K562 (cell line): ENCODE measurements around the gene SHISA6. TPM values are rescaled to one million over a fixed set of nuclear protein-coding genes. Genes with fewer than 3 reads are reported as not detected.

Source experiments
- ATAC-seq: fragments of 200-7000 bp; cut with Tn5 transposase; 3 replicates; pipeline ENCODE4 v1.9.1; 2020; ENCODE audit warnings: moderate library complexity
- BruUV-seq: library from RNA; stranded (reverse); fragments of 400-500 nt; replicated peaks from 2 replicates; lab custom pipeline; 2021; lab: Mats Ljungman, UMichigan
- CTCF ChIA-PET: fragments of 300-600 bp; formaldehyde crosslinking; extraction: SDS; loops from one replicate; lab custom pipeline; 2021; ENCODE audit warnings: low intra/inter-chr PET ratio; lab: Yijun Ruan, JAX
- POLR2A ChIA-PET: fragments of 300-600, 350-650 bp; sonication (Branson Sonifier 250); formaldehyde crosslinking; extraction: SDS; loops from one replicate; lab custom pipeline; 2021; ENCODE audit warnings: antibody characterized with exemption, inconsistent platforms; lab: Yijun Ruan, JAX
- DNase-seq, 4 experiments: peaks; one replicate each; pipeline versions ENCODE4 v3.0.0 to v3.0.0-alpha.2; 2011 to 2018; ENCODE audit warnings: low spot score in 3 of 4, mixed read lengths in 3 of 4; ENCODE audit errors: extremely low read depth in 1 of 4
- FAIRE-seq: peaks from 2 replicates; lab custom pipeline; 2011; peaks lifted over from hg19 to GRCh38; lab: Jason Lieb, UNC
- H2AFZ ChIP-seq: 2 replicates; pipeline ENCODE4 v1.6.0; 2011; ENCODE audit warnings: low read depth, low read length, control low read depth, inconsistent platforms
- H3K27ac ChIP-seq: fragments of 200-600 bp; 3 replicates; pipeline ENCODE4 v1.8.0; 2011; ENCODE audit warnings: low read depth, mild to moderate bottlenecking, control low read depth, inconsistent platforms, low read length, moderate library complexity, mixed read lengths; ENCODE audit errors: extremely low read depth
- H3K27me3 ChIP-seq, 2 experiments: fragments of 300-600 bp in 1 of 2; 2 replicates in 1 of 2; 3 replicates in 1 of 2; pipeline versions ENCODE4 v1.6.0 to v1.8.0; 2011; ENCODE audit warnings: inconsistent platforms in 2 of 2, low read length in 2 of 2, mild to moderate bottlenecking in 1 of 2, mixed read lengths in 1 of 2, moderate library complexity in 1 of 2; ENCODE audit not compliant: control insufficient read depth in 2 of 2, insufficient read depth in 2 of 2
- H3K36me3 ChIP-seq: fragments of 300-600 bp; 3 replicates; pipeline ENCODE4 v1.8.0; 2011; ENCODE audit warnings: mild to moderate bottlenecking, low read length, inconsistent platforms; ENCODE audit not compliant: control insufficient read depth, insufficient read depth
- H3K4me1 ChIP-seq, 2 experiments: fragments of 200-600 bp in 1 of 2; replicated peaks in 1 of 2; 2 replicates in 1 of 2; 3 replicates in 1 of 2; pipeline versions ENCODE4 v1.5.1 to v1.8.0; 2011; ENCODE audit warnings: inconsistent platforms in 2 of 2, low read length in 2 of 2, mild to moderate bottlenecking in 1 of 2, mixed read lengths in 1 of 2, moderate library complexity in 1 of 2; ENCODE audit not compliant: control insufficient read depth in 2 of 2, insufficient read depth in 2 of 2
- H3K4me2 ChIP-seq: 2 replicates; pipeline ENCODE4 v1.6.1; 2011; ENCODE audit warnings: low read length, control low read depth, inconsistent platforms, mixed read lengths; ENCODE audit not compliant: insufficient read depth
- H3K4me3 ChIP-seq: fragments of 200-600 bp; sonication (generic), shearing (Covaris generic); 2 replicates; pipeline ENCODE4 v1.5.1; 2016; ENCODE audit warnings: control low read depth, inconsistent platforms
- H3K79me2 ChIP-seq: fragments of 200-600 bp; 3 replicates; pipeline ENCODE4 v1.8.0; 2011; ENCODE audit warnings: low read length, inconsistent platforms; ENCODE audit not compliant: control insufficient read depth, insufficient read depth
- H3K9ac ChIP-seq, 2 experiments: 2 replicates each; pipeline versions ENCODE4 v1.6.0 to v1.6.1; 2011; ENCODE audit warnings: low read depth in 2 of 2, low read length in 2 of 2, control low read depth in 1 of 2, inconsistent platforms in 1 of 2, mild to moderate bottlenecking in 1 of 2, mixed read lengths in 1 of 2; ENCODE audit not compliant: insufficient read depth in 1 of 2
- H3K9me1 ChIP-seq: one replicate; pipeline ENCODE4 v1.6.0; 2011; ENCODE audit warnings: inconsistent platforms, mild to moderate bottlenecking, low read length, moderate library complexity; ENCODE audit not compliant: control insufficient read depth, insufficient read depth
- H3K9me3 ChIP-seq: replicated peaks from 2 replicates; pipeline ENCODE4 v1.5.1; 2011; ENCODE audit warnings: low read depth, low read length, inconsistent platforms; ENCODE audit not compliant: control insufficient read depth, insufficient read depth
- H4K20me1 ChIP-seq: replicated peaks from 2 replicates; pipeline ENCODE4 v1.6.1; 2011; ENCODE audit warnings: low read length, inconsistent platforms, mixed read lengths; ENCODE audit not compliant: control insufficient read depth, insufficient read depth
- ARID1B ChIP-seq: fragments of 450-650 bp; IDR thresholded peaks from 2 replicates; pipeline ENCODE4 v1.6.1; 2016; ENCODE audit warnings: antibody characterized with exemption, mild to moderate bottlenecking, inconsistent platforms
- CBFB ChIP-seq: sonication (generic); formaldehyde crosslinking; IDR thresholded peaks from 2 replicates; pipeline ENCODE4 v1.4.0; 2020; ENCODE audit warnings: mild to moderate bottlenecking, missing genetic modification reagents
- CEBPG ChIP-seq, 3 experiments: fragments of 200-800 bp in 1 of 3; sonication (Bioruptor generic) in 1 of 3; sonication (generic) in 1 of 3; formaldehyde crosslinking in 1 of 3; IDR thresholded peaks in 2 of 3; conservative IDR thresholded peaks in 1 of 3; 2 replicates each; pipeline versions ENCODE4 v1.6.1 to v1.8.0; 2016 to 2022; ENCODE audit warnings: missing compliant biosample characterization in 2 of 3, missing genetic modification characterization in 2 of 3, mild to moderate bottlenecking in 1 of 3, missing genetic modification reagents in 1 of 3
- RAD51 ChIP-seq: fragments of 450-650 bp; IDR thresholded peaks from 2 replicates; pipeline ENCODE4 v1.7.1; 2016; ENCODE audit warnings: low read depth, mild to moderate bottlenecking, borderline replicate concordance
- RFX1 ChIP-seq: fragments of 450-650 bp; IDR thresholded peaks from 2 replicates; pipeline ENCODE4 v1.6.1; 2016; ENCODE audit warnings: mild to moderate bottlenecking, moderate library complexity
- RNF2 ChIP-seq: sonication (generic); IDR thresholded peaks from 2 replicates; pipeline ENCODE4 v1.6.1; 2016
- TCF3 ChIP-seq: sonication (generic); formaldehyde crosslinking; IDR thresholded peaks from 2 replicates; pipeline ENCODE4 v1.4.0; 2020; ENCODE audit warnings: mild to moderate bottlenecking, missing genetic modification reagents
- ZKSCAN8 ChIP-seq: fragments of 200-800 bp; sonication (Bioruptor generic); IDR thresholded peaks from 2 replicates; pipeline ENCODE4 v1.6.1; 2016; ENCODE audit warnings: missing genetic modification characterization, missing compliant biosample characterization
- ZNF408 ChIP-seq: fragments of 250-450 bp; sonication (Bioruptor Pico); IDR thresholded peaks from 2 replicates; pipeline ENCODE4 v1.4.0; 2020; ENCODE audit warnings: low read depth, mild to moderate bottlenecking, moderate library complexity
- ZNF445 ChIP-seq: fragments of 250-450 bp; sonication (Bioruptor Pico); IDR thresholded peaks from 2 replicates; pipeline ENCODE4 v1.4.0; 2020; ENCODE audit warnings: low read depth, mild to moderate bottlenecking, moderate library complexity
- WGBS: fragments of 100-300 bp; shearing (Covaris generic); methylation state at CpG from one replicate; pipeline ENCODE4 v1.1.6; 2016; ENCODE audit warnings: low coverage, mixed read lengths; ENCODE audit not compliant: insufficient coverage; ENCODE audit errors: missing lambda C conversion rate; 5-methylcytosine and 5-hydroxymethylcytosine counted together
- in situ Hi-C: fragments of 300-500 bp; cut with MboI; formaldehyde crosslinking; loops from 4 replicates; pipeline ENCODE4 v1.15.0; 2018; ENCODE audit warnings: inconsistent platforms, mixed read lengths
- intact Hi-C: fragments of 100-400 bp; cut with micrococcal nuclease; formaldehyde crosslinking; loops from 2 replicates; pipeline ENCODE4 v1.14.2; 2022
- polyA plus RNA-seq, 8 experiments: library from polyadenylated mRNA; depleted of rRNA in 4 of 8; stranded (reverse) in 5 of 8; unstranded in 3 of 8; fragments of >200 nt; fragmentation: Nextera tagmentation in 2 of 8; fragmentation: Illumina TruSeq in 1 of 8; extraction: Ambion mirVana in 2 of 8; extraction: Trizol in 1 of 8; gene quantifications; 2 replicates each; pipeline versions ENCODE4 v1.2.1 to v1.2.3, GENCODE V29; 2011 to 2014; ENCODE audit warnings: inconsistent platforms in 1 of 8, missing spikeins in 1 of 8
- total RNA-seq, 7 experiments: library from RNA; depleted of rRNA in 6 of 7; stranded (reverse); fragments of >200 nt in 6 of 7; fragmentation: Illumina TruSeq in 2 of 7; extraction: Trizol in 2 of 7; gene quantifications; 2 replicates each; pipeline versions ENCODE4 v1.2.1 to v1.2.3, GENCODE V29; 2011 to 2021; ENCODE audit warnings: low replicate concordance in 1 of 7
- TF ChIP-seq, protein P1 (sequence below): IDR thresholded peaks from 2 replicates; pipeline ENCODE4 v1.6.1; 2011; ENCODE audit not compliant: insufficient read length; ENCODE audit errors: extremely low read depth

SHISA6 gene
- total and polyA plus RNA-seq, 9 of the 15 experiments (the other 6 are each of a cell fraction or from before 2014, with no cell fraction given) = not detected

DNA sequence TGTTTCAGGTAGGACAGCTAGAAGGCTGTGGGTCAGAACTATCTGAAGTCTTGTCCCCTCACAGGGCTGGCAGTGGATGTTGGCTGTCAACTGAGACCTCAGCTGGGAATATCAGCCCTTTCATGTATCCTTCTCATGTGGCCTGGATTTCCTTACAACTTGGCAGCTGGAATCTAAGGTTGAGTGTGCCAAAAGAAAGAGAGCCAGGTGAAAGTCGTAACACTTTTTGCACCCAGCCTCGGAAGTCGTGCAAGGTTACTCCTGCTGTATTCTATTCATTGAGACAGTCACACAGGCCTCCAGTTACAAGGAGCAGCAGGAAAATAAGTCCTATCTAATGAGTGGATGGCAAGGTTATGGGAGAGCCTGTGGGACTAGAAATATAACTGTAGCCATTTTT is 304.7 kb downstream of the SHISA6 start:
- no peaks in the 10 kb centered on the region for H3K4me1 ChIP-seq
- ChIA-PET POLR2A (no interaction called here), CTCF (no interaction called here)
- no peak overlapping the region for H3K9ac ChIP-seq
- no peak for DNase-seq
- no peaks in the 10 kb centered on the region for H3K9me1 ChIP-seq
- in situ Hi-C loops (no loop called here), intact Hi-C loops (no loop called here)
- no peak overlapping the region for H3K4me3 ChIP-seq
- H3K79me2 ChIP-seq = no peaks in the 10 kb centered on the region
- FAIRE-seq = no peak
- ATAC-seq = no peak
- no peaks in the 10 kb centered on the region for H3K36me3 ChIP-seq
- no peak overlapping the region for H3K27ac ChIP-seq
- BruUV-seq = no TSS peak
- H2AFZ ChIP-seq = no peak overlapping the region
- no peak for TF ChIP-seq RFX1
- TF ChIP-seq, protein P1, sequence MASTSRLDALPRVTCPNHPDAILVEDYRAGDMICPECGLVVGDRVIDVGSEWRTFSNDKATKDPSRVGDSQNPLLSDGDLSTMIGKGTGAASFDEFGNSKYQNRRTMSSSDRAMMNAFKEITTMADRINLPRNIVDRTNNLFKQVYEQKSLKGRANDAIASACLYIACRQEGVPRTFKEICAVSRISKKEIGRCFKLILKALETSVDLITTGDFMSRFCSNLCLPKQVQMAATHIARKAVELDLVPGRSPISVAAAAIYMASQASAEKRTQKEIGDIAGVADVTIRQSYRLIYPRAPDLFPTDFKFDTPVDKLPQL = no peak
- no peak for TF ChIP-seq CEBPG (CRISPR knock-in tag; IDR thresholded peaks at IDR 0.05)
- TF ChIP-seq CEBPG (tag; conservative IDR thresholded peaks at IDR 0.05 in 1 of 2, IDR thresholded peaks at IDR 0.05 in 1 of 2) = no peak
- no peak for TF ChIP-seq ZNF445 (CRISPR knock-in tag)
- TF ChIP-seq TCF3 = no peak
- TF ChIP-seq ARID1B = no peak
- TF ChIP-seq ZNF408 (CRISPR knock-in tag) = no peak
- TF ChIP-seq ZKSCAN8 (CRISPR knock-in tag) = no peak
- TF ChIP-seq RAD51 = no peak
- TF ChIP-seq RNF2 = no peak
- TF ChIP-seq CBFB (CRISPR knock-in tag) = no peak
- H3K9me3 ChIP-seq = no peaks in the 10 kb centered on the region
- H3K4me2 ChIP-seq = no peak overlapping the region
- WGBS = no CpG with 5 or more reads among the region's 3 CpGs
- H3K27me3 ChIP-seq = no peaks in the 10 kb centered on the region
- no peaks in the 10 kb centered on the region for H4K20me1 ChIP-seq
